HCT116 (cell line): ENCODE results near the gene OR6J1. TPM values are rescaled to one million over a fixed set of nuclear protein-coding genes. Genes with fewer than 3 reads are reported as not detected.
"Not testable (repeated sequence)": the region's sequence is repeated elsewhere in the genome, so short reads cannot be mapped to it uniquely, and the experiment has no call there.

Source experiments
- ATAC-seq: fragments of 200-7000 bp; cut with Tn5 transposase; 2 replicates; pipeline ENCODE4 v1.9.1; 2020; ENCODE audit warnings: mild to moderate bottlenecking, moderate library complexity
- BruUV-seq: library from RNA; stranded (reverse); fragments of 400-500 nt; replicated peaks from 2 replicates; lab custom pipeline; 2021; lab: Mats Ljungman, UMichigan
- CTCF ChIA-PET: fragments of 300-600 bp; sonication (Branson Sonifier 250); formaldehyde crosslinking; loops from one replicate; lab custom pipeline; 2021; ENCODE audit warnings: antibody characterized with exemption; lab: Charles Lee
- POLR2A ChIA-PET: fragments of 300-600, 350-600 bp; sonication (Branson Sonifier 250); formaldehyde crosslinking; loops from one replicate; lab custom pipeline; 2021; ENCODE audit warnings: antibody characterized with exemption; lab: Charles Lee
- RAD21 ChIA-PET, 2 experiments: fragments of 300-600 bp; sonication (Branson Sonifier 250); formaldehyde crosslinking; loops; one replicate each; lab custom pipeline; 2023; ENCODE audit warnings: low total read pairs in 2 of 2; ENCODE audit not compliant: uncharacterized antibody in 2 of 2, unreplicated experiment in 2 of 2, low non-redundant PET in 1 of 2; lab: Charles Lee
- DNase-seq: peaks from one replicate; pipeline ENCODE4 v3.0.0-alpha.2; 2010; ENCODE audit warnings: low read depth, low spot score
- H2AFZ ChIP-seq: fragments of 200-600 bp; shearing (Covaris generic), sonication (generic); 2 replicates; pipeline ENCODE4 v1.6.1; 2017; ENCODE audit warnings: low read depth, mixed run types, mixed read lengths, antibody characterized with exemption, low read length; ENCODE audit not compliant: poor library complexity, severe bottlenecking
- H3K27ac ChIP-seq: 2 replicates; pipeline ENCODE4 v1.5.1; 2012; ENCODE audit warnings: low read depth, low read length
- H3K27me3 ChIP-seq: fragments of 200-600 bp; sonication (generic); 2 replicates; pipeline ENCODE4 v1.6.1; 2016; ENCODE audit warnings: mixed run types, low read length, mixed read lengths; ENCODE audit not compliant: insufficient read depth
- H3K36me3 ChIP-seq, 2 experiments: fragments of 200-500 bp in 1 of 2; fragments of 200-600 bp in 1 of 2; sonication (Bioruptor generic) in 1 of 2; sonication (generic) in 1 of 2; 2 replicates each; pipeline versions ENCODE4 v1.5.1 to v1.6.1; 2014 to 2016; ENCODE audit warnings: low read length in 2 of 2, inconsistent platforms in 1 of 2, mixed read lengths in 1 of 2, mixed run types in 1 of 2; ENCODE audit not compliant: insufficient read depth in 2 of 2, control insufficient read depth in 1 of 2
- H3K4me1 ChIP-seq, 2 experiments: fragments of 200-600 bp in 1 of 2; sonication (generic) in 1 of 2; 2 replicates each; pipeline versions ENCODE4 v1.5.1 to v1.6.1; 2012 to 2017; ENCODE audit warnings: low read length in 2 of 2, inconsistent platforms in 1 of 2, mild to moderate bottlenecking in 1 of 2, mixed read lengths in 1 of 2, mixed run types in 1 of 2, moderate library complexity in 1 of 2; ENCODE audit not compliant: insufficient read depth in 2 of 2, control insufficient read depth in 1 of 2
- H3K4me2 ChIP-seq: fragments of 200-600 bp; sonication (generic); 2 replicates; pipeline ENCODE4 v1.6.1; 2017; ENCODE audit warnings: mixed run types, low read length, mixed read lengths
- H3K4me3 ChIP-seq, 2 experiments: fragments of 200-600 bp in 1 of 2; sonication (generic) in 1 of 2; replicated peaks in 1 of 2; 2 replicates each; pipeline ENCODE4 v1.5.1; 2011 to 2016; ENCODE audit warnings: low read length in 2 of 2, control low read depth in 1 of 2, low read depth in 1 of 2, mild to moderate bottlenecking in 1 of 2, mixed read lengths in 1 of 2, mixed run types in 1 of 2
- H3K79me2 ChIP-seq: fragments of 200-600 bp; sonication (generic); 2 replicates; pipeline ENCODE4 v1.6.1; 2017; ENCODE audit warnings: mild to moderate bottlenecking, mixed run types, low read length, moderate library complexity, mixed read lengths; ENCODE audit not compliant: insufficient read depth
- H3K9ac ChIP-seq: fragments of 200-600 bp; sonication (generic); 2 replicates; pipeline ENCODE4 v1.6.1; 2016; ENCODE audit warnings: low read length, mixed read lengths
- H3K9me2 ChIP-seq: fragments of 200-600 bp; sonication (generic), shearing (Covaris generic); 2 replicates; pipeline ENCODE4 v1.6.1; 2017; ENCODE audit warnings: mixed run types, mild to moderate bottlenecking, moderate library complexity; ENCODE audit not compliant: insufficient read depth
- H3K9me3 ChIP-seq, 2 experiments: fragments of 200-500 bp in 1 of 2; fragments of 200-600 bp in 1 of 2; sonication (Bioruptor generic) in 1 of 2; sonication (generic) in 1 of 2; 2 replicates each; pipeline ENCODE4 v1.6.1; 2014 to 2017; ENCODE audit warnings: low read length in 2 of 2, mixed read lengths in 2 of 2, inconsistent platforms in 1 of 2, low read depth in 1 of 2, mild to moderate bottlenecking in 1 of 2, mixed run types in 1 of 2, moderate library complexity in 1 of 2; ENCODE audit not compliant: control insufficient read depth in 1 of 2, insufficient read depth in 1 of 2
- H4K20me1 ChIP-seq: fragments of 200-600 bp; sonication (generic), shearing (Covaris generic); 2 replicates; pipeline ENCODE4 v1.6.1; 2017; ENCODE audit warnings: mixed run types, mild to moderate bottlenecking, moderate library complexity; ENCODE audit not compliant: insufficient read depth
- ATF3 ChIP-seq: IDR thresholded peaks from 2 replicates; pipeline ENCODE4 v1.6.1; 2012
- CBX3 ChIP-seq: IDR thresholded peaks from 2 replicates; pipeline ENCODE4 v1.6.1; 2012; ENCODE audit warnings: low read depth
- CEBPB ChIP-seq: IDR thresholded peaks from 2 replicates; pipeline ENCODE4 v1.6.1; 2012; ENCODE audit warnings: low read depth
- EGR1 ChIP-seq: IDR thresholded peaks from 2 replicates; pipeline ENCODE4 v1.6.1; 2012; ENCODE audit warnings: low read depth
- JUND ChIP-seq: IDR thresholded peaks from 2 replicates; pipeline ENCODE4 v1.6.1; 2012
- REST ChIP-seq: IDR thresholded peaks from 2 replicates; pipeline ENCODE4 v1.6.1; 2012; ENCODE audit warnings: low read depth
- YY1 ChIP-seq: IDR thresholded peaks from 2 replicates; pipeline ENCODE4 v1.6.1; 2011; ENCODE audit warnings: low read length, low read depth, moderate library complexity, mild to moderate bottlenecking; ENCODE audit not compliant: insufficient replicate concordance; ENCODE audit errors: extremely low read depth
- intact Hi-C: fragments of 100-400 bp; cut with micrococcal nuclease; formaldehyde crosslinking; loops from 2 replicates; pipeline ENCODE4 v1.10.0; 2022
- total RNA-seq: library from RNA; stranded (reverse); gene quantifications from one replicate; pipeline ENCODE4 v1.2.1, GENCODE V29; 2021; ENCODE audit not compliant: unreplicated experiment

The OR6J1 gene
- total RNA-seq, 1 experiment from 2014 or later: not detected

- intact Hi-C loops, BruUV-seq, CTCF ChIA-PET: not testable (repeated sequence)
Measured at GRCh38 chr14:22683428-22683827, 39.3 kb upstream of the OR6J1 start.

GRCh38 chr14:22678221-22678620 lies 34.1 kb upstream of the OR6J1 start:
- DNase-seq: no peak
- RAD21 ChIA-PET: no interaction called here
- intact Hi-C loops: no loop called here
- TF ChIP-seq CBX3: no peak
- TF ChIP-seq CEBPB: no peak
- TF ChIP-seq JUND: no peak
- no peak for TF ChIP-seq ATF3
- no peak for TF ChIP-seq YY1
- no peak for TF ChIP-seq EGR1
- no peak for TF ChIP-seq REST
- no peaks in the 10 kb centered on the region for H3K36me3 ChIP-seq
- no peak overlapping the region for H3K4me2 ChIP-seq
- H3K9ac ChIP-seq: no peak overlapping the region
- H3K4me3 ChIP-seq: no peak overlapping the region
- no peak overlapping the region for H3K27ac ChIP-seq
- H3K4me1 ChIP-seq: no peaks in the 10 kb centered on the region
- no peaks in the 10 kb centered on the region for H3K9me3 ChIP-seq
- H4K20me1 ChIP-seq: no peaks in the 10 kb centered on the region
- no peaks in the 10 kb centered on the region for H3K27me3 ChIP-seq
- BruUV-seq: no TSS peak
- CTCF ChIA-PET: no interaction called here
- POLR2A ChIA-PET: no interaction called here
- no peak overlapping the region for H2AFZ ChIP-seq
- no peaks in the 10 kb centered on the region for H3K9me2 ChIP-seq
- no peaks in the 10 kb centered on the region for H3K79me2 ChIP-seq
- ATAC-seq: no peak

More at GRCh38 chr14:22683428-22683827, 39.3 kb upstream of the OR6J1 start:
- DNase-seq, H3K27ac ChIP-seq, H3K9me3 ChIP-seq, POLR2A ChIA-PET, H3K4me3 ChIP-seq, H2AFZ ChIP-seq, RAD21 ChIA-PET, H3K9me2 ChIP-seq, H3K36me3 ChIP-seq, H3K4me1 ChIP-seq, H3K9ac ChIP-seq, H3K79me2 ChIP-seq, H4K20me1 ChIP-seq, ATAC-seq, H3K4me2 ChIP-seq, H3K27me3 ChIP-seq: not testable (repeated sequence)

- H3K36me3 ChIP-seq, H3K79me2 ChIP-seq, H2AFZ ChIP-seq, H3K9me2 ChIP-seq, BruUV-seq, H3K9ac ChIP-seq, intact Hi-C loops, POLR2A ChIA-PET, H3K9me3 ChIP-seq, RAD21 ChIA-PET, H3K4me2 ChIP-seq, H4K20me1 ChIP-seq, H3K27ac ChIP-seq, H3K27me3 ChIP-seq, H3K4me3 ChIP-seq, ATAC-seq, DNase-seq, H3K4me1 ChIP-seq, CTCF ChIA-PET: not testable (repeated sequence)
Measured at GRCh38 chr14:22677551-22677950, 33.4 kb upstream of the OR6J1 start.
